Ovary (tissue), 9 donors: ENCODE data around the gene VCL. TPM values are rescaled to one million over a fixed set of nuclear protein-coding genes. Genes with fewer than 3 reads are reported as not detected.

Experiments used
- DNase-seq, 5 donors: peaks; one replicate each; pipeline ENCODE4 v3.0.0-alpha.2; 2019 to 2020
- H3K27ac ChIP-seq, 2 donors: fragments of 200-600 bp; one replicate each; pipeline versions ENCODE4 v1.5.1 to v1.8.0; 2019 to 2022
- H3K27me3 ChIP-seq: fragments of 200-600 bp; one replicate; pipeline ENCODE4 v1.8.0; 2022
- H3K36me3 ChIP-seq: fragments of 200-600 bp; sonication (generic); one replicate; pipeline ENCODE4 v1.5.1; 2019
- H3K4me1 ChIP-seq: one replicate; pipeline ENCODE4 v1.8.1; 2013; ENCODE audit warnings: mild to moderate bottlenecking, moderate library complexity; ENCODE audit not compliant: insufficient read depth
- H3K4me3 ChIP-seq: fragments of 200-600 bp; sonication (generic); one replicate; pipeline ENCODE4 v1.5.1; 2017
- H3K9me3 ChIP-seq, 2 donors: fragments of 200-600 bp in 1 of 2; sonication (generic) in 1 of 2; one replicate each; pipeline versions ENCODE4 v1.5.1 to v1.8.1; 2013 to 2019; ENCODE audit warnings: mild to moderate bottlenecking in 1 of 2, moderate library complexity in 1 of 2
- EP300 ChIP-seq: sonication (generic); formaldehyde crosslinking; IDR thresholded peaks from one replicate; pipeline ENCODE4 v1.6.1; 2017; ENCODE audit warnings: antibody characterized with exemption
- POLR2A ChIP-seq: fragments of 450-650 bp; IDR thresholded peaks from one replicate; pipeline ENCODE4 v1.6.1; 2017; ENCODE audit warnings: antibody characterized with exemption, mild to moderate bottlenecking, moderate library complexity
- WGBS, 3 donors: extraction: QIAGEN DNeasy Blood & Tissue Kit in 1 of 3; methylation state at CpG; one replicate each; pipeline versions ENCODE4 v1.1.5 to v1.1.7; 2013 to 2017; 5-methylcytosine and 5-hydroxymethylcytosine counted together
- intact Hi-C, 4 donors: fragments of 100-400 bp; cut with DNase I; formaldehyde crosslinking; loops; one replicate each; pipeline versions ENCODE4 v1.11.0 to v1.15.1; 2022 to 2023
- polyA plus RNA-seq, 2 donors: library from polyadenylated mRNA; stranded (reverse); fragments of 200-250 nt in 1 of 2; fragments of 350-450 nt in 1 of 2; fragmentation: Illumina TruSeq in 1 of 2; extraction: RNeasy Lipid Tissue Mini Kit (QIAGEN cat#74804) in 1 of 2; gene quantifications; one replicate each; pipeline ENCODE4 v1.2.3, GENCODE V29; 2013 to 2014
- total RNA-seq, 7 donors: library from RNA; depleted of rRNA in 2 of 7; stranded (reverse); fragments of >200 nt in 2 of 7; fragmentation: NEBNext Ultra II Directional in 3 of 7; extraction: Animal tissue kit (Norgen Biotek cat#: 25700) in 3 of 7; gene quantifications; one replicate each; pipeline versions ENCODE4 v1.1.0 to v1.2.4, GENCODE V29; 2016 to 2023
- TF ChIP-seq, protein P1 (sequence below), 3 donors: fragments of 450-650 bp in 2 of 3; fragments of 200-600 bp in 1 of 3; IDR thresholded peaks; one replicate each; pipeline versions ENCODE4 v1.5.1 to v1.8.0; 2016 to 2022; ENCODE audit warnings: antibody characterized with exemption in 3 of 3, mild to moderate bottlenecking in 1 of 3
- donor health status: DM: no; HTN: no; CAD: no; lungs with moderate emphysema.
- donor health status: DM: no; HTN: no; CAD: no.
- donor health status: Bipolar disorder and iron deficiency.
- donor health status: DM: yes; HTN: yes; CAD: no.
- donor health status: DM: no; HTN: no; CAD: no.
- donor health status: DM: yes; HTN: yes; CAD: no.

The VCL gene
- total and polyA plus RNA-seq, 9 donors, result 43.3 to 189 (median 114) TPM

GRCh38 chr10:74093530-74094164, 95.7 kb downstream of the VCL start:
- no peak for TF ChIP-seq EP300
- no peak for TF ChIP-seq POLR2A
- Histone ChIP-seq H3K27ac (no peak overlapping the region), H3K27me3 (no peaks in the 10 kb centered on the region), H3K9me3 (no peaks in the 10 kb centered on the region), H3K36me3 (no peaks in the 10 kb centered on the region), H3K4me1 (no peaks in the 10 kb centered on the region), H3K4me3 (no peak overlapping the region)
- WGBS, 3 donors, result 91 to 94% (median 94%) methylated on average over 4 of the region's 4 CpGs
- DNase-seq, result no peak
- intact Hi-C loops, result no loop called here

DNA sequence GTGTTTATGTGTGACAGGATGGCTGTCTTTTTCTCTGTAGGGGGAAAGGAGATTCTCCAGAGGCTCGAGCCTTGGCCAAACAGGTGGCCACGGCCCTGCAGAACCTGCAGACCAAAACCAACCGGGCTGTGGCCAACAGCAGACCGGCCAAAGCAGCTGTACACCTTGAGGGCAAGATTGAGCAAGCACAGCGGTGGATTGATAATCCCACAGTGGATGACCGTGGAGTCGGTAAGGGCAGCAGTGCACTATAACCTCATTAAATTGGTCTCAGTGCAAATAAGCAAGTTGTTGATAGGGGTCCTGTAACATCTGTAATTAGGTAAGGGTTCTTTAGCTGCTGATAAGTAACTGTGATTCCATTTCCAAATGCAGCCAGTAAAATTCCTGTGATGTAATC, 96.3 kb downstream of the VCL start:
- Histone ChIP-seq H3K27ac (no peak overlapping the region), H3K9me3 (no peaks in the 10 kb centered on the region), H3K4me3 (no peak overlapping the region), H3K4me1 (no peaks in the 10 kb centered on the region), H3K27me3 (no peaks in the 10 kb centered on the region), H3K36me3 (no peaks in the 10 kb centered on the region)
- WGBS, 3 donors, result 91 to 94% (median 93%) methylated on average over 7 of the region's 7 CpGs
- DNase-seq, result no peak
- intact Hi-C loops, result no loop called here
- TF ChIP-seq, protein P1, sequence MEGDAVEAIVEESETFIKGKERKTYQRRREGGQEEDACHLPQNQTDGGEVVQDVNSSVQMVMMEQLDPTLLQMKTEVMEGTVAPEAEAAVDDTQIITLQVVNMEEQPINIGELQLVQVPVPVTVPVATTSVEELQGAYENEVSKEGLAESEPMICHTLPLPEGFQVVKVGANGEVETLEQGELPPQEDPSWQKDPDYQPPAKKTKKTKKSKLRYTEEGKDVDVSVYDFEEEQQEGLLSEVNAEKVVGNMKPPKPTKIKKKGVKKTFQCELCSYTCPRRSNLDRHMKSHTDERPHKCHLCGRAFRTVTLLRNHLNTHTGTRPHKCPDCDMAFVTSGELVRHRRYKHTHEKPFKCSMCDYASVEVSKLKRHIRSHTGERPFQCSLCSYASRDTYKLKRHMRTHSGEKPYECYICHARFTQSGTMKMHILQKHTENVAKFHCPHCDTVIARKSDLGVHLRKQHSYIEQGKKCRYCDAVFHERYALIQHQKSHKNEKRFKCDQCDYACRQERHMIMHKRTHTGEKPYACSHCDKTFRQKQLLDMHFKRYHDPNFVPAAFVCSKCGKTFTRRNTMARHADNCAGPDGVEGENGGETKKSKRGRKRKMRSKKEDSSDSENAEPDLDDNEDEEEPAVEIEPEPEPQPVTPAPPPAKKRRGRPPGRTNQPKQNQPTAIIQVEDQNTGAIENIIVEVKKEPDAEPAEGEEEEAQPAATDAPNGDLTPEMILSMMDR (IDR thresholded peaks at IDR 0.05), result no peak
- TF ChIP-seq POLR2A (no peak), EP300 (no peak)

DNA sequence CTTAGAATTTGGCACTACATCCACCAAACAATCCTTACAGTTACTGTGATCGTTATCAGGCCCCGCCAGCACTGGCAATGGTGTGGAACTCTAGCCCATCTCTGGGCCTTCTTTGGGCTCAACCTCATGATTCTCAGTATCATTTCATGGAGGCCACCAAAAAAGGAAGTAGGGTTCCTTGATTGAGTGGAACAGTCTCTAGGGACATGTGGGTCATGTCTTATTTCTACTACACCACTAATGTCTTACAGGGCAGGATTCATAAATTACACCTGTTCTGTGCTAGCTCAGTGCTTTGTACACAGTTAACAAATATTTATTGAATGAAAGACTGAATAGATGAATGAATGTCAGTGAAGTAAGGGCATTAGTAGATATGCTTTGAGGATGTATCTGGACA, 98.9 kb downstream of the VCL start:
- no peaks in the 10 kb centered on the region for H3K9me3 ChIP-seq
- H3K4me1 ChIP-seq, result no peaks in the 10 kb centered on the region
- no peak overlapping the region for H3K4me3 ChIP-seq
- no peak overlapping the region for H3K27ac ChIP-seq
- 95 to 97% (median 96%) methylated on average over 2 of the region's 2 CpGs for WGBS, 3 donors
- H3K36me3 ChIP-seq, result no peaks in the 10 kb centered on the region
- TF ChIP-seq EP300, result no peak
- TF ChIP-seq, protein P1 (IDR thresholded peaks at IDR 0.05), result no peak
- no peak for TF ChIP-seq POLR2A
- intact Hi-C loops, result no loop called here
- DNase-seq, result no peak
- H3K27me3 ChIP-seq, result no peaks in the 10 kb centered on the region

DNA sequence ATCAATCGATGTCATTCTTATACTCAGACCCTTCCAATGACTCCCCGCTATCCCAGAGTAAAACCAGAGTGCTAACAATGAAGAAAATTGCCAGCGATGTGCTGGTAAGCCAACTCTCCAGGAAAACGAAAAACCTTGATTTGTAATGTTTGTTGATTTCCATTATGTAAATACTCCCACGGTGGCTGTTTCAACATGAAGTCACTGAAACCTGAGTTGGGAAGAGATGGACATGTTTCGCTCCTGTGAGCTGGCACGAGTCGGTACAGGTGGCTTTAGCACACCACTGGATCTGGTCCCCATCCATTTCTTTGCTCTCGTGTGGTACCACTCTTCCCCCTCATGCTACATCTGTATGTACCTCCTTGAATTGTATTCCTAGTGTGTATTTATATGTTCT, 99.9 kb downstream of the VCL start:
- no peaks in the 10 kb centered on the region for H3K36me3 ChIP-seq

DNA sequence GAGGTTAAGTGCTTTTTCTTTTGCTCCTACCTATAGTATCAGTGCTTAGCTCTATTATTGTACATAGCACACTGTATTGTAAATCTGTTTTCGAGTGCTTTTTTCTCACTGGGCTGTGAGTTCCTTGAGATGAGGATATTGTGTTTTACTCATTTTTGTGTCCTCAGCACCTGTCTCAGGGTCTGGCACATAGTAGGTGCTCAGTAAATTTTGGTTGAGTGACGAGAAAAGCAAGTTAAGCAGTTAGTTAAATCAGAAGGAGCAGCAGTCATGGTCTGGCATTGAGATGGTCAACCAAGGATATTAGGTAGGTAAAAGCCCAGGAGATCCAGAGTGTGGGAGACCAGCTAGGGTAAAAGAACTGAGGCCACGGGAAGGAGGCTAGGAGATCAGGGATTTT, 101.5 kb downstream of the VCL start:
- H3K36me3 ChIP-seq, result no peaks in the 10 kb centered on the region
- H3K9me3 ChIP-seq, result no peaks in the 10 kb centered on the region
- no peak overlapping the region for H3K27ac ChIP-seq
- TF ChIP-seq POLR2A (no peak), EP300 (no peak)
- TF ChIP-seq, protein P1 (IDR thresholded peaks at IDR 0.05), result no peak
- no peaks in the 10 kb centered on the region for H3K4me1 ChIP-seq
- no peak for DNase-seq
- H3K4me3 ChIP-seq, result no peak overlapping the region
- no peaks in the 10 kb centered on the region for H3K27me3 ChIP-seq
- intact Hi-C loops, result no loop called here
- 86 to 92% (median 90%) methylated on average over 3 of the region's 3 CpGs for WGBS, 3 donors

More for the DNA sequence above, 99.9 kb downstream of the VCL start:
- Histone ChIP-seq H3K4me1 (no peaks in the 10 kb centered on the region), H3K4me3 (no peak overlapping the region), H3K9me3 (no peaks in the 10 kb centered on the region), H3K27ac (no peak overlapping the region), H3K27me3 (no peaks in the 10 kb centered on the region)
- intact Hi-C loops, result no loop called here
- TF ChIP-seq POLR2A, result no peak
- TF ChIP-seq EP300, result no peak
- TF ChIP-seq, protein P1 (IDR thresholded peaks at IDR 0.05), result no peak
- no peak for DNase-seq
- 82 to 88% (median 85%) methylated on average over 9 of the region's 9 CpGs for WGBS, 3 donors
